NOMO-1 treated with DMSO at 0.1 percent for 48 hours (cell line): ENCODE measurements around the gene PYGM.

Experiments used
- DNase-seq: peaks from one replicate; lab custom pipeline; 2025; ENCODE audit not compliant: unreplicated experiment; lab: John Stamatoyannopoulos, UW

The PYGM gene

GRCh38 chr11:64768300-64768694, 8.5 kb upstream of the PYGM start:
- DNase-seq, result no peak

GRCh38 chr11:64767344-64768299, 7.8 kb upstream of the PYGM start:
- DNase-seq, result peak; percentile 40

- DNase-seq, result no peak
Observed at GRCh38 chr11:64766881-64767280, 7.1 kb upstream of the PYGM start.

- DNase-seq, result no peak
Observed at GRCh38 chr11:64765851-64766665, 6.3 kb upstream of the PYGM start.

GRCh38 chr11:64765291-64765850, 5.6 kb upstream of the PYGM start:
- DNase-seq, result no peak

- no peak for DNase-seq
Observed at GRCh38 chr11:64764753-64765152, 5.0 kb upstream of the PYGM start.

- DNase-seq, result no peak
Observed at GRCh38 chr11:64764040-64764611, 4.4 kb upstream of the PYGM start.

GRCh38 chr11:64763526-64764039, 3.8 kb upstream of the PYGM start:
- no peak for DNase-seq

- DNase-seq, result no peak
Observed at GRCh38 chr11:64762674-64763525, 3.1 kb upstream of the PYGM start.

GRCh38 chr11:64762277-64762673, 2.5 kb upstream of the PYGM start:
- no peak for DNase-seq

- no peak for DNase-seq
Observed at GRCh38 chr11:64760759-64761420, 1.1 kb upstream of the PYGM start.

GRCh38 chr11:64759131-64759721, 548 bp downstream of the PYGM start:
- DNase-seq, result no peak

GRCh38 chr11:64758330-64759079, 1.3 kb downstream of the PYGM start:
- no peak for DNase-seq

- DNase-seq, result no peak
Observed at GRCh38 chr11:64757549-64758329, 2.0 kb downstream of the PYGM start.

GRCh38 chr11:64755681-64756361, 4.0 kb downstream of the PYGM start:
- no peak for DNase-seq

GRCh38 chr11:64754919-64755662, 4.7 kb downstream of the PYGM start:
- no peak for DNase-seq
